ENCODE measurements around the gene PLEKHH1. TPM values are rescaled to one million over a fixed set of nuclear protein-coding genes. Genes with fewer than 3 reads are reported as not detected.

The PLEKHH1 gene
- total RNA-seq, 6 donors from 2014 or later = 0.46 to 25.1 (median 4.4) TPM

DNA sequence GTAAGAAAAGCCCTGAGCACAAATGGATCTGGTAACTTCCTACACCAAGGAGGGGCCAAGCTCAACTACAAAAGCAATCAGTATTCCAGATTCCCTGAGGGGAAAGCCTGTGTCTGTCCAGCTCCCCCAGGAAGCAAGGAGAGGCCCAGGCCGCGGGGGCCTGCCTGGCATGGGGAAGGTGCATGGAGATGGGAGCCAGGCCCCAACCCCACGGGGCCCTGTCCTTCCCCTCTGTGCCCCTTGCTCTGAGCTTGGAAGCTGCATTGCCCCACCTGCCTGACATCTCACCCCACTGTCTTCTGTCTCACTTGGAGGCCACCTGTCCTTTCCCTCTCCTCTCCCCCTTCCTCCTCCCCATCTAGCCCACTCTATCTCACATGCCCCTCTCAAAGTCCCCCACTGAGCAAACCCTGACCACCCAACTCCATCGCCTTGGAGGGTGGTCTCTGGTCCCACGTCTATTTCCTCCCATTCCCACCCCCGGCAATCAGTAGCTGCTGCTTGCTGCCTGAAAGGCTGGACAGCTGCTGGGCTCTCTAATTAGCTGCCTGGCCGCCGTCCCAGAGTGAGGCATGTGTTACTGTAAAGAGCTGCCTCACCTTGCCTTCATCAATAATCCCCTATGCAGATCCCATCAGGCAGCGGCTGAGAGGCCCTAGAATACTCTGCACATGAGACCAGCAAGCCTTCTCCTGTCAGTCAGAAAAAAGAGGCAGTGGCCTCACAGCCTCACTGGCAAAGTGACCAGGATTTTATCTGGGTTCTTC lies 41.2 kb upstream of the PLEKHH1 start:
- no peak overlapping the region for H3K27ac ChIP-seq
- peaks cover 5 to 12% (median 7%) of the 10 kb centered on the region in 4 donors for H3K9me3 ChIP-seq
- H3K4me3 ChIP-seq = no peak overlapping the region
- no peaks in the 10 kb centered on the region for H3K27me3 ChIP-seq
- TF ChIP-seq POLR2AphosphoS5 (IDR thresholded peaks at IDR 0.05) (no peak), EP300 (IDR thresholded peaks at IDR 0.05) (no peak), POLR2A (IDR thresholded peaks at IDR 0.05) (no peak)
- TF ChIP-seq, protein P1, sequence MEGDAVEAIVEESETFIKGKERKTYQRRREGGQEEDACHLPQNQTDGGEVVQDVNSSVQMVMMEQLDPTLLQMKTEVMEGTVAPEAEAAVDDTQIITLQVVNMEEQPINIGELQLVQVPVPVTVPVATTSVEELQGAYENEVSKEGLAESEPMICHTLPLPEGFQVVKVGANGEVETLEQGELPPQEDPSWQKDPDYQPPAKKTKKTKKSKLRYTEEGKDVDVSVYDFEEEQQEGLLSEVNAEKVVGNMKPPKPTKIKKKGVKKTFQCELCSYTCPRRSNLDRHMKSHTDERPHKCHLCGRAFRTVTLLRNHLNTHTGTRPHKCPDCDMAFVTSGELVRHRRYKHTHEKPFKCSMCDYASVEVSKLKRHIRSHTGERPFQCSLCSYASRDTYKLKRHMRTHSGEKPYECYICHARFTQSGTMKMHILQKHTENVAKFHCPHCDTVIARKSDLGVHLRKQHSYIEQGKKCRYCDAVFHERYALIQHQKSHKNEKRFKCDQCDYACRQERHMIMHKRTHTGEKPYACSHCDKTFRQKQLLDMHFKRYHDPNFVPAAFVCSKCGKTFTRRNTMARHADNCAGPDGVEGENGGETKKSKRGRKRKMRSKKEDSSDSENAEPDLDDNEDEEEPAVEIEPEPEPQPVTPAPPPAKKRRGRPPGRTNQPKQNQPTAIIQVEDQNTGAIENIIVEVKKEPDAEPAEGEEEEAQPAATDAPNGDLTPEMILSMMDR (IDR thresholded peaks at IDR 0.05) = no peak
- no peaks in the 10 kb centered on the region for H3K36me3 ChIP-seq
- ATAC-seq (ENCODE audit: low FRiP score in 2 of 2) (no peak), DNase-seq (peak in 1 of 2 donors; percentile 54)
- H3K4me1 ChIP-seq = peaks cover 4 to 12% (median 9%) of the 10 kb centered on the region in 4 donors
- WGBS, 2 donors = 78 to 79% methylated on average over 9 of the region's 9 CpGs

DNA sequence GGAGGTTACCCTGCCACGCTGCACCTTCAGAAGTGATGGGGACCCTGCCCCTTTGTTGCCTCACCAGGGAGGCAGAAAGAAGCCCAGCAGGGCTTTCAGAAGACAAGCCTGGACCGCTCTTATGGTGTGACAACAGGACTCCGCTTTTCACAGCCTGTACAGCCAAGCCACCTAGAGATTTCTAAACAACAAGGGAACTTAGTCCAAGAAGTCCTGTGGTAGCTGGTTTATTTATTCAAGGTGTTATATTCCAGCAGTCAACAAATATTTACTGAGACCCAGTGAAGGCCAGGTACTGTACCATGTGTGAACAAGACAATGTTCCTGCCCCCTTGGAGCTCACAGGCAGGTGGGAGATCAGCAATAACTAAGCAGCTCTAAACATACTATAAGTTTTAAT lies 40.6 kb upstream of the PLEKHH1 start:
- 97% methylated on average over 3 of the region's 3 CpGs; no CpG with 5 or more reads in 1 of the 2 donors for WGBS, 2 donors
- Histone ChIP-seq H3K9me3 (peaks cover 5 to 12% (median 7%) of the 10 kb centered on the region in 4 donors), H3K4me3 (no peak overlapping the region), H3K27ac (no peak overlapping the region), H3K36me3 (no peaks in the 10 kb centered on the region), H3K27me3 (no peaks in the 10 kb centered on the region), H3K4me1 (peaks cover 4 to 12% (median 8%) of the 10 kb centered on the region in 4 donors)
- ATAC-seq (ENCODE audit: low FRiP score in 2 of 2) (no peak), DNase-seq (no peak)
- TF ChIP-seq EP300 (IDR thresholded peaks at IDR 0.05) (no peak), POLR2AphosphoS5 (IDR thresholded peaks at IDR 0.05) (no peak), POLR2A (IDR thresholded peaks at IDR 0.05) (no peak)
- TF ChIP-seq, protein P1 (IDR thresholded peaks at IDR 0.05) = no peak

- H3K9me3 ChIP-seq = peaks cover 5 to 12% (median 7%) of the 10 kb centered on the region in 4 donors
- H3K27ac ChIP-seq = no peak overlapping the region
- 94 to 96% methylated on average over 8 of the region's 8 CpGs for WGBS, 2 donors
- H3K27me3 ChIP-seq = no peaks in the 10 kb centered on the region
- TF ChIP-seq, protein P1 (IDR thresholded peaks at IDR 0.05) = no peak
- TF ChIP-seq EP300 (IDR thresholded peaks at IDR 0.05) = no peak
- TF ChIP-seq POLR2AphosphoS5 (IDR thresholded peaks at IDR 0.05) = no peak
- no peak for TF ChIP-seq POLR2A (IDR thresholded peaks at IDR 0.05)
- H3K4me3 ChIP-seq = no peak overlapping the region
- DNase-seq (no peak), ATAC-seq (ENCODE audit: low FRiP score in 2 of 2) (no peak)
- no peaks in the 10 kb centered on the region for H3K36me3 ChIP-seq
- H3K4me1 ChIP-seq = peaks cover 0 to 8% (median 5%) of the 10 kb centered on the region in 4 donors
Measured at GRCh38 chr14:67493092-67493717, 39.9 kb upstream of the PLEKHH1 start.

GRCh38 chr14:67495827-67496226 lies 37.3 kb upstream of the PLEKHH1 start:
- TF ChIP-seq, protein P1 (IDR thresholded peaks at IDR 0.05) = no peak
- WGBS, 2 donors = 100% methylated on average over 1 of the region's 1 CpG
- Histone ChIP-seq H3K36me3 (no peaks in the 10 kb centered on the region), H3K4me3 (no peak overlapping the region), H3K9me3 (peaks cover 5 to 12% (median 7%) of the 10 kb centered on the region in 4 donors), H3K27me3 (no peaks in the 10 kb centered on the region), H3K4me1 (no peaks in the 10 kb centered on the region), H3K27ac (no peak overlapping the region)
- no peak for ATAC-seq (ENCODE audit: low FRiP score in 2 of 2)
- DNase-seq = no peak
